K562 (cell line): ENCODE results near the gene SLC39A13. TPM values are rescaled to one million over a fixed set of nuclear protein-coding genes. Genes with fewer than 3 reads are reported as not detected.

Experiments
- ATAC-seq: fragments of 200-7000 bp; cut with Tn5 transposase; 3 replicates; pipeline ENCODE4 v1.9.1; 2020; ENCODE audit warnings: moderate library complexity
- BruUV-seq: library from RNA; stranded (reverse); fragments of 400-500 nt; replicated peaks from 2 replicates; lab custom pipeline; 2021; lab: Mats Ljungman, UMichigan
- CTCF ChIA-PET: fragments of 300-600 bp; formaldehyde crosslinking; extraction: SDS; loops from one replicate; lab custom pipeline; 2021; ENCODE audit warnings: low intra/inter-chr PET ratio; lab: Yijun Ruan, JAX
- POLR2A ChIA-PET: fragments of 300-600, 350-650 bp; sonication (Branson Sonifier 250); formaldehyde crosslinking; extraction: SDS; loops from one replicate; lab custom pipeline; 2021; ENCODE audit warnings: antibody characterized with exemption, inconsistent platforms; lab: Yijun Ruan, JAX
- DNase-seq, 4 experiments: peaks; one replicate each; pipeline versions ENCODE4 v3.0.0 to v3.0.0-alpha.2; 2011 to 2018; ENCODE audit warnings: low spot score in 3 of 4, mixed read lengths in 3 of 4; ENCODE audit errors: extremely low read depth in 1 of 4
- FAIRE-seq: peaks from 2 replicates; lab custom pipeline; 2011; peaks lifted over from hg19 to GRCh38; lab: Jason Lieb, UNC
- H2AFZ ChIP-seq: 2 replicates; pipeline ENCODE4 v1.6.0; 2011; ENCODE audit warnings: low read depth, low read length, control low read depth, inconsistent platforms
- H3K27ac ChIP-seq: fragments of 200-600 bp; 3 replicates; pipeline ENCODE4 v1.8.0; 2011; ENCODE audit warnings: low read depth, mild to moderate bottlenecking, control low read depth, inconsistent platforms, low read length, moderate library complexity, mixed read lengths; ENCODE audit errors: extremely low read depth
- H3K27me3 ChIP-seq, 2 experiments: fragments of 300-600 bp in 1 of 2; 2 replicates in 1 of 2; 3 replicates in 1 of 2; pipeline versions ENCODE4 v1.6.0 to v1.8.0; 2011; ENCODE audit warnings: inconsistent platforms in 2 of 2, low read length in 2 of 2, mild to moderate bottlenecking in 1 of 2, mixed read lengths in 1 of 2, moderate library complexity in 1 of 2; ENCODE audit not compliant: control insufficient read depth in 2 of 2, insufficient read depth in 2 of 2
- H3K36me3 ChIP-seq: fragments of 300-600 bp; 3 replicates; pipeline ENCODE4 v1.8.0; 2011; ENCODE audit warnings: mild to moderate bottlenecking, low read length, inconsistent platforms; ENCODE audit not compliant: control insufficient read depth, insufficient read depth
- H3K4me1 ChIP-seq, 2 experiments: fragments of 200-600 bp in 1 of 2; replicated peaks in 1 of 2; 2 replicates in 1 of 2; 3 replicates in 1 of 2; pipeline versions ENCODE4 v1.5.1 to v1.8.0; 2011; ENCODE audit warnings: inconsistent platforms in 2 of 2, low read length in 2 of 2, mild to moderate bottlenecking in 1 of 2, mixed read lengths in 1 of 2, moderate library complexity in 1 of 2; ENCODE audit not compliant: control insufficient read depth in 2 of 2, insufficient read depth in 2 of 2
- H3K4me2 ChIP-seq: 2 replicates; pipeline ENCODE4 v1.6.1; 2011; ENCODE audit warnings: low read length, control low read depth, inconsistent platforms, mixed read lengths; ENCODE audit not compliant: insufficient read depth
- H3K4me3 ChIP-seq: fragments of 200-600 bp; sonication (generic), shearing (Covaris generic); 2 replicates; pipeline ENCODE4 v1.5.1; 2016; ENCODE audit warnings: control low read depth, inconsistent platforms
- H3K79me2 ChIP-seq: fragments of 200-600 bp; 3 replicates; pipeline ENCODE4 v1.8.0; 2011; ENCODE audit warnings: low read length, inconsistent platforms; ENCODE audit not compliant: control insufficient read depth, insufficient read depth
- H3K9ac ChIP-seq, 2 experiments: 2 replicates each; pipeline versions ENCODE4 v1.6.0 to v1.6.1; 2011; ENCODE audit warnings: low read depth in 2 of 2, low read length in 2 of 2, control low read depth in 1 of 2, inconsistent platforms in 1 of 2, mild to moderate bottlenecking in 1 of 2, mixed read lengths in 1 of 2; ENCODE audit not compliant: insufficient read depth in 1 of 2
- H3K9me1 ChIP-seq: one replicate; pipeline ENCODE4 v1.6.0; 2011; ENCODE audit warnings: inconsistent platforms, mild to moderate bottlenecking, low read length, moderate library complexity; ENCODE audit not compliant: control insufficient read depth, insufficient read depth
- H3K9me3 ChIP-seq: replicated peaks from 2 replicates; pipeline ENCODE4 v1.5.1; 2011; ENCODE audit warnings: low read depth, low read length, inconsistent platforms; ENCODE audit not compliant: control insufficient read depth, insufficient read depth
- H4K20me1 ChIP-seq: replicated peaks from 2 replicates; pipeline ENCODE4 v1.6.1; 2011; ENCODE audit warnings: low read length, inconsistent platforms, mixed read lengths; ENCODE audit not compliant: control insufficient read depth, insufficient read depth
- BCOR ChIP-seq: fragments of 450-650 bp; IDR thresholded peaks from 2 replicates; pipeline ENCODE4 v1.6.1; 2016
- BRD9 ChIP-seq: fragments of 450-650 bp; IDR thresholded peaks from 2 replicates; pipeline ENCODE4 v1.6.1; 2018; ENCODE audit warnings: low read depth; ENCODE audit not compliant: partially characterized antibody
- CTBP1 ChIP-seq: fragments of 450-650 bp; IDR thresholded peaks from 2 replicates; pipeline ENCODE4 v1.6.1; 2016; ENCODE audit warnings: borderline replicate concordance
- HES1 ChIP-seq: fragments of 450-650 bp; IDR thresholded peaks from 2 replicates; pipeline ENCODE4 v1.6.1; 2016; ENCODE audit warnings: low read depth, mild to moderate bottlenecking, moderate library complexity
- HSF4 ChIP-seq: fragments of 250-450 bp; sonication (Bioruptor Pico); IDR thresholded peaks from 2 replicates; pipeline ENCODE4 v2.1.2; 2022; ENCODE audit warnings: mild to moderate bottlenecking, moderate library complexity, borderline replicate concordance
- LEF1 ChIP-seq: fragments of 450-650 bp; IDR thresholded peaks from 2 replicates; pipeline ENCODE4 v1.6.1; 2016; ENCODE audit warnings: mild to moderate bottlenecking
- MAZ ChIP-seq, 2 experiments: fragments of 450-650 bp in 1 of 2; sonication (generic) in 1 of 2; formaldehyde crosslinking; IDR thresholded peaks in 1 of 2; conservative IDR thresholded peaks in 1 of 2; 2 replicates each; pipeline versions ENCODE4 v1.4.0 to v1.5.0; 2020; ENCODE audit warnings: mild to moderate bottlenecking in 1 of 2, missing genetic modification reagents in 1 of 2
- NFIC ChIP-seq: fragments of 450-650 bp; IDR thresholded peaks from 2 replicates; pipeline ENCODE4 v1.6.1; 2017; ENCODE audit warnings: mild to moderate bottlenecking, inconsistent platforms
- STAG1 ChIP-seq: sonication (generic); formaldehyde crosslinking; IDR thresholded peaks from 2 replicates; pipeline ENCODE4 v1.5.0; 2020; ENCODE audit warnings: missing genetic modification reagents, borderline replicate concordance
- ZFP36 ChIP-seq: fragments of 150-350 bp; IDR thresholded peaks from 2 replicates; pipeline ENCODE4 v1.6.1; 2018; ENCODE audit warnings: low read length, low read depth; ENCODE audit not compliant: partially characterized antibody
- ZNF124 ChIP-seq: sonication (generic); formaldehyde crosslinking; IDR thresholded peaks from 2 replicates; pipeline ENCODE4 v1.8.1; 2022; ENCODE audit warnings: missing genetic modification reagents
- ZNF436 ChIP-seq: fragments of 250-450, 450-650 bp; sonication (Bioruptor Pico); formaldehyde crosslinking; IDR thresholded peaks from 2 replicates; pipeline ENCODE4 v1.7.0; 2020; ENCODE audit warnings: mild to moderate bottlenecking
- WGBS: fragments of 100-300 bp; shearing (Covaris generic); methylation state at CpG from one replicate; pipeline ENCODE4 v1.1.6; 2016; ENCODE audit warnings: low coverage, mixed read lengths; ENCODE audit not compliant: insufficient coverage; ENCODE audit errors: missing lambda C conversion rate; 5-methylcytosine and 5-hydroxymethylcytosine counted together
- in situ Hi-C: fragments of 300-500 bp; cut with MboI; formaldehyde crosslinking; loops from 4 replicates; pipeline ENCODE4 v1.15.0; 2018; ENCODE audit warnings: inconsistent platforms, mixed read lengths
- intact Hi-C: fragments of 100-400 bp; cut with micrococcal nuclease; formaldehyde crosslinking; loops from 2 replicates; pipeline ENCODE4 v1.14.2; 2022
- polyA plus RNA-seq, 8 experiments: library from polyadenylated mRNA; depleted of rRNA in 4 of 8; stranded (reverse) in 5 of 8; unstranded in 3 of 8; fragments of >200 nt; fragmentation: Nextera tagmentation in 2 of 8; fragmentation: Illumina TruSeq in 1 of 8; extraction: Ambion mirVana in 2 of 8; extraction: Trizol in 1 of 8; gene quantifications; 2 replicates each; pipeline versions ENCODE4 v1.2.1 to v1.2.3, GENCODE V29; 2011 to 2014; ENCODE audit warnings: inconsistent platforms in 1 of 8, missing spikeins in 1 of 8
- total RNA-seq, 7 experiments: library from RNA; depleted of rRNA in 6 of 7; stranded (reverse); fragments of >200 nt in 6 of 7; fragmentation: Illumina TruSeq in 2 of 7; extraction: Trizol in 2 of 7; gene quantifications; 2 replicates each; pipeline versions ENCODE4 v1.2.1 to v1.2.3, GENCODE V29; 2011 to 2021; ENCODE audit warnings: low replicate concordance in 1 of 7

Gene SLC39A13
- total and polyA plus RNA-seq, 9 of the 15 experiments (the other 6 are each of a cell fraction or from before 2014, with no cell fraction given), result 0.17 to 15.9 (median 3.2) TPM

GRCh38 chr11:47400768-47401279 lies 7.6 kb upstream of the SLC39A13 start (continued):
- TF ChIP-seq BRD9 (no peak), HES1 (0 out of 2 replicates have a peak, but pooled peaks have one; percentile 14), NFIC (0 out of 2 replicates have a peak, but pooled peaks have one; percentile 16), LEF1 (0 out of 2 replicates have a peak, but pooled peaks have one; percentile 21), CTBP1 (peak; percentile 65; the same call in 1 of the 2 replicates), MAZ (CRISPR knock-in tag; conservative IDR thresholded peaks at IDR 0.05 in 1 of 2, IDR thresholded peaks at IDR 0.05 in 1 of 2) (0 out of 4 replicates have a peak, but pooled peaks of 1 of the 2 experiments have one; percentile 29)

- intact Hi-C loops, result loop anchor here (10.0 kb wide), 1 partner anchor 48 kb away; the partner anchor contains the start of gene MYBPC3
Measured at GRCh38 chr11:47403135-47403534, 5.3 kb upstream of the SLC39A13 start.

More at GRCh38 chr11:47403135-47403534, 5.3 kb upstream of the SLC39A13 start:
- Histone ChIP-seq H3K9ac (peak overlapping the region; percentile 52 to 85; a peak in 3 of 4 replicates), H3K4me3 (no peak overlapping the region), H2AFZ (peak overlapping the region; percentile 94), H3K4me2 (peak overlapping the region; percentile 12; the same call in 1 of the 2 replicates), H3K4me1 (peaks cover 37 to 48% of the 10 kb centered on the region in 2 experiments), H3K27ac (peak overlapping the region; percentile 79), H3K27me3 (no peaks in the 10 kb centered on the region), H3K36me3 (no peaks in the 10 kb centered on the region), H3K79me2 (no peaks in the 10 kb centered on the region), H3K9me1 (no peaks in the 10 kb centered on the region), H3K9me3 (no peaks in the 10 kb centered on the region), H4K20me1 (no peaks in the 10 kb centered on the region)
- ChIA-PET CTCF (no interaction called here), POLR2A (interaction anchor here (0.5 to 1.5 kb wide), 7 partner anchors 9 to 1673 kb away, joined by 3 to 6 read pairs (median 3); partner anchors contain the start of gene PSMC3)
- no TSS peak for BruUV-seq
- peak in 1 of 4 experiments; percentile 3 for DNase-seq
- in situ Hi-C loops, result no loop called here
- 64% methylated on average over 1 of the region's 4 CpGs for WGBS
- no peak for TF ChIP-seq ZNF124 (CRISPR knock-in tag)
- peak; percentile 67 for TF ChIP-seq BCOR
- TF ChIP-seq ZNF436, result peak; percentile 77
- TF ChIP-seq STAG1 (CRISPR knock-in tag), result no peak
- no peak for TF ChIP-seq HSF4 (CRISPR knock-in tag)
- TF ChIP-seq ZFP36, result peak; percentile 97
- ATAC-seq, result no peak
- no peak for FAIRE-seq
